GM18517 (cell line): Measurements from ENCODE around the gene USP7.
"Not testable (repeated sequence)": the region's sequence is repeated elsewhere in the genome, so short reads cannot be mapped to it uniquely, and the experiment has no call there.

ENCODE experiments used
- ATAC-seq: cut with Tn5 transposase; IDR thresholded peaks from one replicate; pipeline ENCODE4 v1.9.1; 2021; ENCODE audit warnings: mild to moderate bottlenecking, moderate library complexity; ENCODE audit not compliant: unreplicated experiment

The USP7 gene

GRCh38 chr16:8963821-8964441, at the start of gene USP7:
USP7 (minus strand) TSS chr16:8963906; CDS start chr16:8963285, 621 bp downstream.
- ATAC-seq, result peak; percentile 57

- no peak for ATAC-seq
Measured at GRCh38 chr16:9013508-9013864, 49.8 kb upstream of the USP7 start.

GRCh38 chr16:9012848-9013507, 49.3 kb upstream of the USP7 start:
- no peak for ATAC-seq

- ATAC-seq, result no peak
Measured at GRCh38 chr16:9012330-9012729, 48.6 kb upstream of the USP7 start.

- ATAC-seq, result no peak
Measured at GRCh38 chr16:9008601-9009260, 45.0 kb upstream of the USP7 start.

- no peak for ATAC-seq
Measured at GRCh38 chr16:9007177-9007794, 43.6 kb upstream of the USP7 start.

GRCh38 chr16:9004183-9004582, 40.5 kb upstream of the USP7 start:
- no peak for ATAC-seq

GRCh38 chr16:9003763-9004162, 40.1 kb upstream of the USP7 start:
- ATAC-seq, result no peak

GRCh38 chr16:9003322-9003721, 39.6 kb upstream of the USP7 start:
- ATAC-seq, result no peak

- ATAC-seq, result no peak
Measured at GRCh38 chr16:9002042-9002441, 38.3 kb upstream of the USP7 start.

GRCh38 chr16:9000664-9001063, 37.0 kb upstream of the USP7 start:
- no peak for ATAC-seq

- ATAC-seq, result no peak
Measured at GRCh38 chr16:8999800-9000199, 36.1 kb upstream of the USP7 start.

- ATAC-seq, result no peak
Measured at GRCh38 chr16:8998108-8998507, 34.4 kb upstream of the USP7 start.

GRCh38 chr16:8996891-8997290, 33.2 kb upstream of the USP7 start:
- no peak for ATAC-seq

GRCh38 chr16:8990445-8990844, 26.7 kb upstream of the USP7 start:
- no peak for ATAC-seq

- no peak for ATAC-seq
Measured at GRCh38 chr16:8989099-8989878, 25.6 kb upstream of the USP7 start.

GRCh38 chr16:8986818-8987191, 23.1 kb upstream of the USP7 start:
- ATAC-seq, result no peak

- ATAC-seq, result no peak
Measured at GRCh38 chr16:8986111-8986510, 22.4 kb upstream of the USP7 start.

GRCh38 chr16:8982816-8983215, 19.1 kb upstream of the USP7 start:
- no peak for ATAC-seq

- not testable (repeated sequence) for ATAC-seq
Measured at GRCh38 chr16:8981901-8982300, 18.2 kb upstream of the USP7 start.

GRCh38 chr16:8976189-8976588, 12.5 kb upstream of the USP7 start:
- ATAC-seq, result not testable (repeated sequence)
